ENCODE results near the gene PGC. TPM values are rescaled to one million over a fixed set of nuclear protein-coding genes. Genes with fewer than 3 reads are reported as not detected.

PGC gene
- total and polyA plus RNA-seq, 9 of the 15 experiments (the other 6 are each of a cell fraction or from before 2014, with no cell fraction given), result 0.17 to 0.40 TPM; not detected in 7

GRCh38 chr6:41735427-41736185, 11.6 kb downstream of the PGC start, which contains the start of gene TFEB (continued):
- TF ChIP-seq MNT (conservative IDR thresholded peaks at IDR 0.05), result peak in 1 of 2 experiments; percentile 59; a peak in 3 of 4 replicates
- TF ChIP-seq TEAD1 (CRISPR knock-in tag; IDR thresholded peaks at IDR 0.05), result peak; percentile 70 to 72; a peak in 2 of 4 replicates
- TF ChIP-seq ARID4B (CRISPR knock-in tag; IDR thresholded peaks at IDR 0.05), result peak; percentile 46; the same call in 1 of the 2 replicates
- TF ChIP-seq HNRNPLL (IDR thresholded peaks at IDR 0.05; ENCODE audit: low read depth, low read length, poor library complexity, severe bottlenecking), result peak; percentile 87
- no peak for TF ChIP-seq CBX2 (IDR thresholded peaks at IDR 0.05; ENCODE audit: insufficient read depth, low read length, poor library complexity, severe bottlenecking)
- TF ChIP-seq TBP (optimal IDR thresholded peaks at IDR 0.05; ENCODE audit: low read depth, low read length), result peak; percentile 48
- TF ChIP-seq CAMTA2 (CRISPR knock-in tag; conservative IDR thresholded peaks at IDR 0.05), result no peak
- peak; percentile 51; the same call in 1 of the 2 replicates for TF ChIP-seq THAP7 (CRISPR knock-in tag; IDR thresholded peaks at IDR 0.05)
- TF ChIP-seq CHD2 (IDR thresholded peaks at IDR 0.05; ENCODE audit: low read depth, low read length), result peak; percentile 83
- TF ChIP-seq CBX3 (IDR thresholded peaks at IDR 0.05; ENCODE audit: borderline replicate concordance in 1 of 2, low read length in 2 of 2), result no peak
- TF ChIP-seq XRCC3 (IDR thresholded peaks at IDR 0.05), result no peak
- TF ChIP-seq RBM39 (optimal IDR thresholded peaks at IDR 0.05; ENCODE audit: low read depth, low read length), result peak; percentile 47
- TF ChIP-seq ZNF445 (CRISPR knock-in tag; IDR thresholded peaks at IDR 0.05; ENCODE audit: low read depth), result no peak
- 0 out of 4 replicates have a peak, but pooled peaks of 1 of the 2 experiments have one; percentile 53 for TF ChIP-seq ETV6 (IDR thresholded peaks at IDR 0.05; ENCODE audit: borderline replicate concordance in 1 of 2, low read depth in 2 of 2, low read length in 1 of 2)
- no peak for TF ChIP-seq ETV6 (CRISPR knock-in tag; IDR thresholded peaks at IDR 0.05; ENCODE audit: borderline replicate concordance)
- no peak for TF ChIP-seq PTBP1 (IDR thresholded peaks at IDR 0.05; ENCODE audit: low read depth, low read length)
